Karpas-422 (cell line): Measurements from ENCODE around the gene CAMK2G. TPM values are rescaled to one million over a fixed set of nuclear protein-coding genes. Genes with fewer than 3 reads are reported as not detected.
A peak's percentile ranks its signal among the peaks of the same experiment; 100 is the strongest.

ENCODE experiments used
- DNase-seq: peaks from one replicate; pipeline ENCODE4 v3.0.0-alpha.2; 2015
- H2AFZ ChIP-seq: fragments of 200-600 bp; sonication (generic); 2 replicates; pipeline ENCODE4 v1.6.1; 2014; ENCODE audit warnings: antibody characterized with exemption, low read length, mixed read lengths
- H3K27ac ChIP-seq: fragments of 200-600 bp; sonication (generic); 2 replicates; pipeline ENCODE4 v1.5.1; 2014; ENCODE audit warnings: mild to moderate bottlenecking, low read length, moderate library complexity
- H3K27me3 ChIP-seq: fragments of 200-600 bp; sonication (generic); 2 replicates; pipeline ENCODE4 v1.6.1; 2014; ENCODE audit warnings: low read length, mixed read lengths
- H3K36me3 ChIP-seq: fragments of 200-600 bp; sonication (generic); 2 replicates; pipeline ENCODE4 v1.6.1; 2014; ENCODE audit warnings: low read length, mixed read lengths; ENCODE audit not compliant: insufficient read depth
- H3K4me1 ChIP-seq: fragments of 200-600 bp; sonication (generic); 2 replicates; pipeline ENCODE4 v1.6.1; 2014; ENCODE audit warnings: mild to moderate bottlenecking, low read length, mixed read lengths
- H3K4me2 ChIP-seq: fragments of 200-600 bp; sonication (generic); 2 replicates; pipeline ENCODE4 v1.6.1; 2014; ENCODE audit warnings: low read length, low read depth, mild to moderate bottlenecking; ENCODE audit not compliant: poor library complexity, severe bottlenecking
- H3K4me3 ChIP-seq: fragments of 200-600 bp; sonication (generic); 2 replicates; pipeline ENCODE4 v1.5.1; 2014; ENCODE audit warnings: mild to moderate bottlenecking, antibody characterized with exemption, low read length, mixed read lengths
- H3K79me2 ChIP-seq: fragments of 200-600 bp; sonication (generic); 2 replicates; pipeline ENCODE4 v1.6.1; 2014; ENCODE audit warnings: mild to moderate bottlenecking, low read length, mixed read lengths
- H3K9ac ChIP-seq: fragments of 200-600 bp; sonication (generic); 2 replicates; pipeline ENCODE4 v1.6.0; 2014; ENCODE audit warnings: low read length
- H3K9me2 ChIP-seq: fragments of 200-600 bp; sonication (generic), shearing (Covaris generic); replicated peaks from 2 replicates; pipeline ENCODE4 v1.6.0; 2014; ENCODE audit warnings: mild to moderate bottlenecking, low read length, moderate library complexity; ENCODE audit not compliant: insufficient read depth
- H3K9me3 ChIP-seq: fragments of 300-700, 200-600 bp; sonication (generic); 2 replicates; pipeline ENCODE4 v1.6.1; 2014; ENCODE audit warnings: low read length, mixed read lengths
- H4K20me1 ChIP-seq: fragments of 200-600 bp; sonication (generic); 2 replicates; pipeline ENCODE4 v1.6.1; 2014; ENCODE audit warnings: mild to moderate bottlenecking, antibody characterized with exemption, low read length, low read depth; ENCODE audit not compliant: insufficient read depth
- total RNA-seq: library from RNA; depleted of rRNA; stranded (reverse); fragments of >200 nt; shearing (Covaris generic); gene quantifications from 2 replicates; pipeline ENCODE4 v1.2.3, GENCODE V29; 2014; ENCODE audit warnings: low replicate concordance

Gene CAMK2G
- total RNA-seq, 1 experiment from 2014 or later, result 28.2 TPM

- Histone ChIP-seq H3K4me1 (peaks cover 30% of the 10 kb centered on the region), H3K36me3 (peaks cover 9% of the 10 kb centered on the region; the same call in 1 of the 2 replicates), H3K4me3 (peak overlapping the region; percentile 81), H3K9me2 (no peaks in the 10 kb centered on the region), H3K4me2 (peak overlapping the region; percentile 99), H2AFZ (no peak overlapping the region), H3K9me3 (no peaks in the 10 kb centered on the region), H4K20me1 (no peaks in the 10 kb centered on the region), H3K79me2 (peaks cover 32% of the 10 kb centered on the region), H3K27me3 (no peaks in the 10 kb centered on the region), H3K9ac (peak overlapping the region; percentile 93), H3K27ac (peak overlapping the region; percentile 68)
- DNase-seq, result peak; percentile 80
Observed at GRCh38 chr10:73810735-73811465, 63.5 kb downstream of the CAMK2G start.

GRCh38 chr10:73810358-73810734 lies 64.0 kb downstream of the CAMK2G start:
- peaks cover 30% of the 10 kb centered on the region for H3K4me1 ChIP-seq
- peak overlapping the region; percentile 99 for H3K4me2 ChIP-seq
- DNase-seq, result peak; percentile 57
- H3K9ac ChIP-seq, result peak overlapping the region; percentile 93
- peak overlapping the region; percentile 68 for H3K27ac ChIP-seq
- H2AFZ ChIP-seq, result no peak overlapping the region
- no peaks in the 10 kb centered on the region for H4K20me1 ChIP-seq
- peak overlapping the region; percentile 81 for H3K4me3 ChIP-seq
- H3K79me2 ChIP-seq, result peaks cover 32% of the 10 kb centered on the region
- no peaks in the 10 kb centered on the region for H3K9me2 ChIP-seq
- no peaks in the 10 kb centered on the region for H3K9me3 ChIP-seq
- H3K27me3 ChIP-seq, result no peaks in the 10 kb centered on the region
- H3K36me3 ChIP-seq, result peaks cover 12% of the 10 kb centered on the region; the same call in 1 of the 2 replicates

- Histone ChIP-seq H3K27me3 (no peaks in the 10 kb centered on the region), H3K4me1 (peaks cover 30% of the 10 kb centered on the region), H3K36me3 (peaks cover 12% of the 10 kb centered on the region; the same call in 1 of the 2 replicates), H3K9ac (0 out of 2 replicates have a peak overlapping the region, but pooled peaks have one; percentile 0), H2AFZ (no peak overlapping the region), H3K79me2 (peaks cover 32% of the 10 kb centered on the region), H3K27ac (0 out of 2 replicates have a peak overlapping the region, but pooled peaks have one; percentile 68), H3K4me2 (no peak overlapping the region), H3K9me2 (no peaks in the 10 kb centered on the region), H3K9me3 (no peaks in the 10 kb centered on the region), H4K20me1 (no peaks in the 10 kb centered on the region), H3K4me3 (no peak overlapping the region)
- DNase-seq, result no peak
Observed at GRCh38 chr10:73809061-73809818, 65.1 kb downstream of the CAMK2G start.

GRCh38 chr10:73808021-73808815 lies 66.1 kb downstream of the CAMK2G start:
- Histone ChIP-seq H4K20me1 (no peaks in the 10 kb centered on the region), H3K4me1 (peaks cover 37% of the 10 kb centered on the region), H2AFZ (no peak overlapping the region), H3K36me3 (peaks cover 12% of the 10 kb centered on the region; the same call in 1 of the 2 replicates), H3K9me2 (no peaks in the 10 kb centered on the region), H3K9ac (no peak overlapping the region), H3K79me2 (peaks cover 32% of the 10 kb centered on the region), H3K27ac (no peak overlapping the region), H3K27me3 (no peaks in the 10 kb centered on the region), H3K4me2 (no peak overlapping the region), H3K9me3 (no peaks in the 10 kb centered on the region), H3K4me3 (no peak overlapping the region)
- no peak for DNase-seq

GRCh38 chr10:73807471-73807870 lies 66.9 kb downstream of the CAMK2G start:
- Histone ChIP-seq H3K79me2 (peaks cover 32% of the 10 kb centered on the region), H3K9me2 (no peaks in the 10 kb centered on the region), H3K9ac (no peak overlapping the region), H3K27ac (no peak overlapping the region), H4K20me1 (no peaks in the 10 kb centered on the region), H3K36me3 (peaks cover 18% of the 10 kb centered on the region; the same call in 1 of the 2 replicates), H3K9me3 (no peaks in the 10 kb centered on the region), H3K27me3 (no peaks in the 10 kb centered on the region), H3K4me1 (peaks cover 33% of the 10 kb centered on the region), H3K4me3 (no peak overlapping the region), H3K4me2 (no peak overlapping the region), H2AFZ (no peak overlapping the region)
- DNase-seq, result no peak

- Histone ChIP-seq H2AFZ (no peak overlapping the region), H3K9ac (no peak overlapping the region), H3K27me3 (no peaks in the 10 kb centered on the region)
Observed at GRCh38 chr10:73806176-73806950, 68.0 kb downstream of the CAMK2G start.

GRCh38 chr10:73803680-73804286 lies 70.6 kb downstream of the CAMK2G start:
- Histone ChIP-seq H3K4me2 (no peak overlapping the region), H3K4me1 (peaks cover 9% of the 10 kb centered on the region), H3K36me3 (peaks cover 27% of the 10 kb centered on the region; the same call in 1 of the 2 replicates), H3K9ac (no peak overlapping the region), H2AFZ (no peak overlapping the region), H3K4me3 (no peak overlapping the region), H3K9me3 (no peaks in the 10 kb centered on the region), H4K20me1 (no peaks in the 10 kb centered on the region), H3K27ac (peak overlapping the region; percentile 11), H3K79me2 (peaks cover 12% of the 10 kb centered on the region), H3K27me3 (no peaks in the 10 kb centered on the region), H3K9me2 (no peaks in the 10 kb centered on the region)
- DNase-seq, result no peak

More at GRCh38 chr10:73806176-73806950, 68.0 kb downstream of the CAMK2G start:
- H3K79me2 ChIP-seq, result peaks cover 32% of the 10 kb centered on the region
- no peaks in the 10 kb centered on the region for H3K9me3 ChIP-seq
- H3K4me2 ChIP-seq, result no peak overlapping the region
- no peak overlapping the region for H3K4me3 ChIP-seq
- peaks cover 27% of the 10 kb centered on the region; the same call in 1 of the 2 replicates for H3K36me3 ChIP-seq
- H3K9me2 ChIP-seq, result no peaks in the 10 kb centered on the region
- peaks cover 28% of the 10 kb centered on the region for H3K4me1 ChIP-seq
- no peaks in the 10 kb centered on the region for H4K20me1 ChIP-seq
- H3K27ac ChIP-seq, result no peak overlapping the region
- no peak for DNase-seq
